ENCODE data around the gene RPS3.
A peak's percentile ranks its signal among the peaks of the same experiment; 100 is the strongest.
"Not testable (repeated sequence)": the region's sequence is repeated elsewhere in the genome, so short reads cannot be mapped to it uniquely, and the experiment has no call there.

RPS3 gene

GRCh38 chr11:75399344-75400145, at the start of gene RPS3:
Gene RPS3, plus strand, starts transcription at chr11:75399518. Its CDS starts 30 bp downstream, at chr11:75399548.
- peak; percentile 81 for DNase-seq

- no peak for DNase-seq
Measured at GRCh38 chr11:75349521-75350116, 49.7 kb upstream of the RPS3 start.

GRCh38 chr11:75350122-75350742, 49.1 kb upstream of the RPS3 start:
- DNase-seq, result no peak

- DNase-seq, result no peak
Measured at GRCh38 chr11:75350743-75351540, 48.4 kb upstream of the RPS3 start.

GRCh38 chr11:75351541-75351790, 47.9 kb upstream of the RPS3 start, which contains the start of gene ARRB1:
Gene ARRB1, minus strand, starts transcription at chr11:75351661. Its CDS starts 54 bp downstream, at chr11:75351607.
- no peak for DNase-seq

GRCh38 chr11:75351791-75352587, 47.3 kb upstream of the RPS3 start:
- DNase-seq, result peak; percentile 42

GRCh38 chr11:75352588-75353206, 46.6 kb upstream of the RPS3 start:
- DNase-seq, result no peak

GRCh38 chr11:75355051-75355450, 44.3 kb upstream of the RPS3 start:
- no peak for DNase-seq

GRCh38 chr11:75356613-75357012, 42.7 kb upstream of the RPS3 start:
- DNase-seq, result no peak

- DNase-seq, result not testable (repeated sequence)
Measured at GRCh38 chr11:75362285-75362684, 37.0 kb upstream of the RPS3 start.

- DNase-seq, result no peak
Measured at GRCh38 chr11:75365711-75366181, 33.6 kb upstream of the RPS3 start.

- not testable (repeated sequence) for DNase-seq
Measured at GRCh38 chr11:75366826-75367225, 32.5 kb upstream of the RPS3 start.

GRCh38 chr11:75369560-75370255, 29.6 kb upstream of the RPS3 start:
- DNase-seq, result no peak

- DNase-seq, result no peak
Measured at GRCh38 chr11:75371949-75372876, 27.1 kb upstream of the RPS3 start.

- no peak for DNase-seq
Measured at GRCh38 chr11:75373201-75373600, 26.1 kb upstream of the RPS3 start.

GRCh38 chr11:75374646-75375045, 24.7 kb upstream of the RPS3 start:
- DNase-seq, result no peak

- no peak for DNase-seq
Measured at GRCh38 chr11:75375626-75376025, 23.7 kb upstream of the RPS3 start.

GRCh38 chr11:75376175-75376574, 23.1 kb upstream of the RPS3 start:
- no peak for DNase-seq

- not testable (repeated sequence) for DNase-seq
Measured at GRCh38 chr11:75378776-75379175, 20.5 kb upstream of the RPS3 start.

GRCh38 chr11:75380245-75380644, 19.1 kb upstream of the RPS3 start:
- DNase-seq, result no peak

Measured in activated CD4-positive, alpha-beta T cell treated with anti-CD3 and anti-CD28 coated beads for 1 hour (primary cell).